Fibroblast of peridontal ligament (primary cell): ENCODE results near the gene MRC2.

ENCODE experiments used
- DNase-seq: peaks from one replicate; pipeline ENCODE4 v3.0.0-alpha.2; 2010; ENCODE audit errors: extremely low read depth

Gene MRC2

DNA sequence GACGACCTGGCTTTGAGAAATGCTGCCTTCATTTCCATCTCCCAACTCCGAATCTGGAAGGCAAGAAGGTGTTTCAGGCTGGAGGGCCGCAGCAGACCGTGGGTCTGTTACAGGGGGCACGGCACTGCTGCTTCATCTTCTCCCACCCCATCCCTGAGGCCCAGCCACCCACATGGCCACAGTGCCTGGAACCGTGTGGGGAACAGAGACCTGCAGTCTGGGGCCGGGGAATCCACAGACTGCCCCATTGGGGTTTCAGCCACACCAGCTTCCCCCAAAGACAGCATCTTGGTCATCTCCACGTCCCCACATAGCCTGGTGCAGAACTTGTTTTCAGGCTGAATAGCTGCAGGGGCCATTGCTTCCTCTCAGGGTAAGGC is 74.2 kb downstream of the MRC2 start:
- no peak for DNase-seq

DNA sequence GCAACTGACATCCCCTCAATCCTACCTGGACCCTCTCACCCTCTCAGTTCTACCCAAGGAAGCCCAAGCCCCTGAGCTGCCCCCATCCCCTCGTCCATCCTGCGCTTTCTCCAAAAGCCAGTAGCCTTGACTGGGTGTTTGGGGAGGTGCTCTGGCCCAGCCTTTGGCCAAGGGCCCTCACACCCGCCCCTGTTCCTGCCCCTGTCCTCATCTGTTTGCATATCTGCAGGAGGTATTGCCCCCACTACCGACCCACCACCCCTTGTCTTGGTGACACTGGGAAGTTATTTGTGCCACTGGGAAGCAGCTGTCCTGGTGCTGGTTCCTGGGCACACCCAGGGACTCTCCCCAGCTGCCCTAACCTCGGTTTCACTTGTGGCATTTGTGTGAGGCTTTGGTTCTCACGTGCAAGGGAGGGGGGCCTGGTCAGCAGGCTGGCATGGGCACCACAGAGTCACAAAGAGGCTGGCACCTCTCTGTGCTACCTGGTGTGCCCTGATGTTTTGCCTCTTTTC is 75.3 kb downstream of the MRC2 start:
- DNase-seq = no peak

- peak; percentile 18 for DNase-seq
Measured at GRCh38 chr17:62703261-62703775, 75.8 kb downstream of the MRC2 start.

GRCh38 chr17:62703776-62704380 is 76.4 kb downstream of the MRC2 start:
- peak; percentile 41 for DNase-seq

DNA sequence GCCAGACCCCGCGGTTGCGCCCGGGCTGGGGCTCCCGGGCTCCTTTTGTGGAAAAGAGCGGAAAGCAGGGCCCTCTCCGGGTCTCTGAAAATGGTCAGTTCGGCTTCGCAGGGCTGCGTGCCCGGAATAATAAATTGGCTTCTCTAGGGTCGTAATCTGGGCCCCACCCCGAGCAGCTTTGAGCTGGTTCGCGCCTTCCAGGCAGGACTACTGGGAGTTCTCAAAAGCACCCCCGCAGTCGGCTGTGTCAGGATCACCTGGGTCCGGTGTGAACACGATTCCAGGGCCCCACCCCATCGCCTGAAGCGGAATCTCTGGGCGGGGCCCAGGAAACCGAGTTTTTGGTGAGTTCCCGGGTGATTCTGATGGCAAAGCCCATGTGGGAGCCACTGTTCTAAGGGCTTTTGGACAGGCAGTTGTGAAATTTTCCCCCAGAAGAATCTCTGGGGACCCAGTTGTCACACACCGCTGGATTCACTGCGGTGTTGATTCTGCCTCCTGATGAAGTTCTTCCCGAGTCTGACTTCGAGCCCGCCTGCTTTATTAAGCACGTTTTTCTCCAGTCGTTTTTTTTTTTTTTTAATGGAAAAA is 77.0 kb downstream of the MRC2 start:
- DNase-seq = peak; percentile 28

GRCh38 chr17:62705156-62705777 is 77.8 kb downstream of the MRC2 start:
- DNase-seq = peak; percentile 19

DNA sequence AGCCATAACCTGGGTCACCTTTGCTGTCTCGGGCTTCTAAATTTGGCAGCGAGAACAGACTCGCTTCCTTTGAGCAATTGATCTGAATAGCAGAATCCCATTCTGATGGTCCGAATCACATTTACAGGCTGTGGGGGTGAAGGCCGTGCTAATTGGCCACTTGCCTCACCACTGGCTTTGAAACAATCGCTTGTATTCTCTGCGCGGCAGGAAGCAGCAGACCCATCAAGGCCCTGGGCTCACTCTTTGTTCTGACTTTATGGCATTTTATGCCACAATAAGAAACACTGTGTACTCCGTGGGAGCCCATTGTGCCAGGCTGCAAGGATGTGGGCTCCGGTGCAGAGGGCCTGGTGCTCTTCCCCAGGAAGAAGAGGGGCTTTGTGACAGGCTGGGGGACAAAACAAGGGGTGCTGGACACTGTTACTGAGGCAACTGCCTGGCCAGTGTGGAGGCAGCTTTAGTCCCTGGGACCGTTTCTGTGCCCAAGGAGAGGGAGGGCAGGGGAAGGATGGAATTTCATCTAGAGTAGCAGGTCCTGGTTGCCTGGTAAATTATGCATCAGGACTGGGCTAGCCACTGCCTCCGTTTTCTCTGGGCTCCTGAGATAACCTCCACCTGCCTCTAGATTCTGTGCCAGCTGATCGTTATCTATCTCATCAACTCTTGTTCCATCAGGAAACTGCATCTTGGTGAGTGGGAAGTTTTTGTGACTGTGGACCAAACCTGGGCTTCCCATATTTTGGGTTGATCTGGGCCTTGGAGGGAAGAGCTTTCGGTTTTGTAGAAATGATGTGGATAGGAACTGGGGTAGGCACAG is 78.5 kb downstream of the MRC2 start:
- DNase-seq = no peak

GRCh38 chr17:62706598-62707424 is 79.3 kb downstream of the MRC2 start:
- DNase-seq = no peak

- DNase-seq = no peak
Measured at GRCh38 chr17:62707425-62707739, 79.9 kb downstream of the MRC2 start.

DNA sequence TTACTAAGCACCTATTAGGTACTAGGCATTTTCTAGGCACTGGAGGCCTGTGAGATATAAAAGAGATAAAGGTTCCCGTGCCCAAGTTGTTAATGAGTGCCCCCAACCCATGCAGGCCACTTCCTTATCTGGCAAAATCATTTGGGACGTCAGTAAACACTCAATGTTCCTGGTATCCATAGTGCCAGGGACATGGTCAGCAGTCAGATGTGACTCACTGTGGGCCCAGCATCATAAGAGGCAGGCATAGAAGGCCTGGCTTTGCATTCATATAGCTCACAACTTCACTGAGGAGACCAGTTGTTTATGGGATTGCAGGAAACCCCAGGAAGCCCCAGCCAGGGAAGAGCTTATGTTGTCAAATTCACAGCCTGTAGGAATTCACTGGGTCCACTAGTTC is 81.1 kb downstream of the MRC2 start:
- DNase-seq = no peak

DNA sequence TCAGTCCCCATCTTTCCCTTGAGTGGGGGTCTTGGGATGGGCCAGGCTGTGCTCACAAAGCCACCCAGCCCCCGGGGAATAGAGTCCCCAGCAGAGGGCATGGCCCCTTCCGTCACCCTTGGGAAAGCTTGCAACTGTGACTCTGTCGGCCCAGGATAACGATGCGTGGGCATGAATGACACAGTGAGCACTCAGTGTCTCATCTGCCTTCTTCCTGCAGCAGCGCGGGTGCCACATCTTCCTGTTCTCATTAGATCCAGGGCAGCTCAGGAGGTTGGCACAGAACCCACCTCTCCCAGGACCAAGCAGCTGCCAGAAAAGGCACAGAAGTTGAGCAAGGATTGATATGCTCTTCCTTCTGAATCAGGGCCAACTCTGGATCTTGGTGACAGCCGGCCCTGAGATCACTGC is 84.7 kb downstream of the MRC2 start:
- no peak for DNase-seq

- DNase-seq = no peak
Measured at GRCh38 chr17:62713086-62713881, 85.8 kb downstream of the MRC2 start.

GRCh38 chr17:62714016-62714777 is 86.7 kb downstream of the MRC2 start:
- DNase-seq = peak; percentile 46

DNA sequence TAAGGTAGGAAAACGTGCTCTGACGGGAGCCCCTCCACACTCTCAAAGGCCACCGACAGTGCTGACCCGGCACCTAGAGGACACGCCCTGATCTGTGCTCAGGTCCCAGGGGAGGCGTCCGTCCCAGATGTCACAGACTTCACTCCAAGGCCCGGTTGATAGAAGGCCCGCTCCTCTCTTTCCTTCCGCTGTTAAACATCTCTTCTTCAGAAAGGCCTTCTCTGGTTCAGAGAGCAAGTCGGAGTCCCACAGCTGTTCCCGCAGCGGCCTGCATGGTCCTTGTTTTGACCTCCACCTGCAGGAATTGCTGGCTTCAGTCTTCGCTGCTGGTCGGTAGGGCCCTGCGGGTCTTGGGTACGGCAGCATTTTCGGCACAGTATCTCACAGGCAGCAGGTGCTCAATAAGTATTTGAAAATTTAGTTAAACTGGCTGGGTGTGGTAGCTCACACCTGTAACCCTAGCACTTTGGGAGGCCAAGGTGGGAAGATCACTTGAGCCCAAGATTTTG is 88.5 kb downstream of the MRC2 start:
- DNase-seq = no peak

DNA sequence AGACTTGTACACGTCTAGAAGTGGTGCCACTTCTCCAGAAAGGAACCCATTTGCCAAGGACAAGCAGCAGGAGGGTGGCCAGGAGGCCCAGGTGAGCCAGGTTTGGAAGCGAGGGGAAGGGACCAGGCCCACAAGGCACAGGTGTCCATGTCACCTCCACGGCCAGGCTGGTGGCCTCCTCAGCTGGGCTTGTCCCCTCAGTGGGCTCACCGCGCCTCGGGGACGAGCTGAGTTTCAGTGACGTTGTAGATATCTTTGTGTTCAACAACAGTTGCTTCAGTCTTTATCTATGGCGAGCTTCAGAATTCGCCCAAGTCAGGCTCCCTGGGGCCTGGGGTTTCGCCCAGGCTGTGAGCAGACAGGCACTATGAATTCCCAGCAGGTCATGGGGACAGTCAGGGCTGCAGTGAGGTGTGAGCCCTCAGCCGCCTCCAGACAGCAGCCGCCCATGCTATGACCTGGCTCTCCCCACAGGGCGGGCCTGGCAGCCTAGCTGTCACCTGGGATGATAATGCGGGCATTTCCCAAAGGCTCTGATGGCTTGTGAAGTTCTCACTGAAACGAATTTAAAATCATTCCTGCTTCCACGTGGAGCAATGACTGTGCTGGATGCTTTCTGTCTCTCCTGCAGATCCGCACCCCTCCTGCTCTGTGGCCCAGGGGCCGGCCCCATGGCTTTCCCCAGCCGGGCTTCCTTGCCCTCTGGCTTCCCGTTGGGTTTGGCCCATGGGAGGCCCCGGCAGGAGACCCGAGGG is 89.5 kb downstream of the MRC2 start:
- no peak for DNase-seq

DNA sequence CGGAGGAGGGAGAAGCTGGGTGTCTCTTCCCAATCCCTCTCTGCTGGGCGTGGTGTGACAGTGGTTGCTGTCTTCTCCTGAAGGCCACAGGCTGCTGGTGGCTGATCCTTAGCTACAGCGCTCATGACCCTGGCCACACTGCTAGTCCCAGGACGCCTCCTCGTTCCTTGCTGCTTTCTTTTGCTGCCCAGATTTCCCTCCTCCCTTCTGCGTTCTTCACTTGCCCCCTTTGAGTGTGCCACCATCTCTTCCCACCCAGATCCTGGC is 90.1 kb downstream of the MRC2 start:
- no peak for DNase-seq

DNA sequence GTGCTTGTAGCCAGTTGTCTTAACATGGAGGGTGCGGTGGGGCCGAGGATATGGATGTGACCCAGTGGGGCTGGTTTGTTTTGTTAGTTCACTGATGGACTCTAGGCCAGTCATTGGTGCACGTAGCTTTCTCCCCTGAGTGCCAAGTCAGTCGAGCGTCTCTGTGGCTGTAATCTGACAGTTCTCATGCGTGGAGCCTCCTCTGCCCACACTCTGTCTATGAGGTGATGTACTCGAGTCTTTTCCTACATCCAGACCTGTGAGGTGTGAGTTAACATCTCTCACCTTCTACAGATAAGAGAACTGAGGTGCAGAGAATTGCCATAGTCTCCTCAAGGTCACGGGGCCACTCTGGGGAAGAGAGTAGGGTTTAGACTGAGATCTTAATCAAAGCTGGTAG is 90.4 kb downstream of the MRC2 start:
- DNase-seq = no peak

DNA sequence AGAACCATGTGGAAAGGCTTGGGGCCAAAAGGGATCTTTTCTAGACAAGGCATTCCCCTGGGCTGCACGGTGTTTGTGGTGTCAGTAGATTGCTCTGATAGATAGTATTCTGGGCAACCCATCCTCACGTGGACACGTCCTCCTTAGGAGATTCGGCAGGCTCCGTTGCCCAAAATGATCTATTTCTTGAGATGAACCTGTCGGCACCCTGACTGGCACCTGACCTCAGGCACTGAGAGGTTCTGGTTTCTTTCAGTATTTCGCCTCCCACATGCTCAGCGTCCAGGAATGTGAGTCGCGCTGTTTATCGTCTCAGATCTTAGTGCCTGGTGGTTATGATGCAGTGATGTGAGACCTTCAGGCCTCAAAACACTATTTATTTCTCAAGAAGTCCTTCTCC is 91.0 kb downstream of the MRC2 start:
- no peak for DNase-seq

DNA sequence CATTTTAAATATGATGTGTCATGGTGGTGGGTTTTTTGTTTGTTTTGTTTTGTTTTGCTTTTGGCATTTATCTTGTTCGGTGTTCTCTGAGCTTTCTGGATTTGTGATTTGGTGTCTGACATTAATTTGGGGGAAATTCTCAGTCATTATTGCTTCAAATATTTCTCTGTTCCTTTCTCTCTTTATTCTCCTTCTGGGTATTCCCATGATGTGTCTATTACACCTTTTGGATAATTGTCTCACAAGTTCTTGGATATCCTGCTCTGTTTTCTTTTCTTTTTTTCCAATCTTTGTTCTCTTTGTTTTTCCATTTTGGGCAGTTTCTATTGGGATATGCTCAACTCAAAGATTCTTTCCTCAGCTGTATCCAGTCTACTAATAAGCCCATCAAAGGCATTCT is 92.1 kb downstream of the MRC2 start:
- DNase-seq = no peak
